A673 (cell line): ENCODE measurements around the gene CRACDL. TPM values are rescaled to one million over a fixed set of nuclear protein-coding genes. Genes with fewer than 3 reads are reported as not detected.

ENCODE experiments used
- BruUV-seq: library from RNA; stranded (reverse); fragments of 400-500 nt; replicated peaks from 2 replicates; lab custom pipeline; 2021; lab: Mats Ljungman, UMichigan
- CTCF ChIA-PET: fragments of 300-600 bp; sonication (Branson Sonifier 250); formaldehyde crosslinking; loops from one replicate; lab custom pipeline; 2022; ENCODE audit warnings: antibody characterized with exemption; lab: Charles Lee
- POLR2A ChIA-PET: fragments of 300-600 bp; sonication (Branson Sonifier 250); formaldehyde crosslinking; loops from one replicate; lab custom pipeline; 2022; ENCODE audit warnings: antibody characterized with exemption; ENCODE audit not compliant: low non-redundant PET; lab: Charles Lee
- DNase-seq: peaks from one replicate; pipeline ENCODE4 v3.0.0-alpha.2; 2015; ENCODE audit warnings: low spot score
- H3K27ac ChIP-seq: fragments of 200-600 bp; sonication (generic); 2 replicates; pipeline ENCODE4 v1.5.1; 2016; ENCODE audit warnings: mixed run types, low read depth, mild to moderate bottlenecking, mixed read lengths, antibody characterized with exemption, low read length; ENCODE audit not compliant: poor library complexity, severe bottlenecking
- H3K27me3 ChIP-seq: fragments of 200-600 bp; sonication (generic); replicated peaks from 2 replicates; pipeline ENCODE4 v1.6.1; 2017; ENCODE audit warnings: mixed run types, low read depth, mild to moderate bottlenecking, mixed read lengths, antibody characterized with exemption, low read length; ENCODE audit not compliant: insufficient read depth, poor library complexity
- H3K36me3 ChIP-seq: fragments of 200-600 bp; sonication (generic); 2 replicates; pipeline ENCODE4 v1.6.1; 2016; ENCODE audit warnings: mixed run types, mild to moderate bottlenecking, mixed read lengths, antibody characterized with exemption, low read length; ENCODE audit not compliant: insufficient read depth, poor library complexity, severe bottlenecking
- H3K4me1 ChIP-seq: fragments of 200-600 bp; sonication (generic); 2 replicates; pipeline ENCODE4 v1.6.1; 2017; ENCODE audit warnings: mixed run types, mild to moderate bottlenecking, mixed read lengths, antibody characterized with exemption, low read length; ENCODE audit not compliant: insufficient read depth, poor library complexity, severe bottlenecking
- H3K4me3 ChIP-seq: fragments of 200-600 bp; sonication (generic); 2 replicates; pipeline ENCODE4 v1.5.1; 2016; ENCODE audit warnings: low read depth, mixed run types, mild to moderate bottlenecking, mixed read lengths, low read length; ENCODE audit not compliant: poor library complexity, severe bottlenecking
- H3K9me3 ChIP-seq: fragments of 200-600 bp; sonication (generic); 2 replicates; pipeline ENCODE4 v1.6.1; 2016; ENCODE audit warnings: mixed run types, low read depth, mild to moderate bottlenecking, mixed read lengths, antibody characterized with exemption, low read length; ENCODE audit not compliant: poor library complexity, severe bottlenecking
- CTCF ChIP-seq: fragments of 300-800, 200-600 bp; sonication (generic); conservative IDR thresholded peaks from 2 replicates; pipeline ENCODE4 v1.5.1; 2017; ENCODE audit warnings: low read depth, mild to moderate bottlenecking, antibody characterized with exemption, low read length, moderate library complexity, mixed read lengths
- EZH2 ChIP-seq: fragments of 200-600 bp; sonication (generic); IDR thresholded peaks from 2 replicates; pipeline ENCODE4 v1.6.1; 2017; ENCODE audit warnings: borderline replicate concordance, low read depth, mild to moderate bottlenecking, mixed read lengths, antibody characterized with exemption, low read length; ENCODE audit not compliant: poor library complexity, severe bottlenecking
- intact Hi-C: fragments of 100-400 bp; cut with micrococcal nuclease; formaldehyde crosslinking; loops from one replicate; pipeline ENCODE4 v1.10.0; 2022; ENCODE audit not compliant: unreplicated experiment
- total RNA-seq: library from RNA; stranded (reverse); gene quantifications from 2 replicates; pipeline ENCODE4 v1.2.3, GENCODE V29; 2021

The CRACDL gene
- total RNA-seq, 1 experiment from 2014 or later: not detected

DNA sequence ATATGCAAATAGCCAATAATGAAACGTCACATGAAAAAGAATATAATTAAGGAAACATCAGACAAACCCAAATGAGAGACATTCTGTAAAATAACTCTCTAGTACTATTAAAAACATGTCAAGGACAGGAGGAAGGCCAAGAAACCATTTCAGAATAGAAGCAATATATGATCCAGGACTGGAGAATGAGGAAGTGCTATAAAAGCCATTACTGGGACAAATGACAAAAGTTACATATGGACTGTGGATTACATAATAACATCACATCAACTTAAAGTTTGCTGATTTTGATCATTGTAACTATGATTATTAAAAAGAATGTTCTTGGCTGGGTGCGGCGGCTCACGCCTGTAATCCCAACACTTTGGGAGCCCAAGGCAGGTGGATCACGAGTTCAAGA, 81.3 kb downstream of the CRACDL start:
- intact Hi-C loops: no loop called here
- Histone ChIP-seq H3K27ac (no peak overlapping the region), H3K9me3 (no peaks in the 10 kb centered on the region), H3K4me3 (no peak overlapping the region), H3K36me3 (no peaks in the 10 kb centered on the region), H3K27me3 (peaks cover 12% of the 10 kb centered on the region), H3K4me1 (no peaks in the 10 kb centered on the region)
- BruUV-seq: no TSS peak
- no peak for DNase-seq
- ChIA-PET CTCF (no interaction called here), POLR2A (no interaction called here)
- TF ChIP-seq CTCF (no peak), EZH2 (no peak)

DNA sequence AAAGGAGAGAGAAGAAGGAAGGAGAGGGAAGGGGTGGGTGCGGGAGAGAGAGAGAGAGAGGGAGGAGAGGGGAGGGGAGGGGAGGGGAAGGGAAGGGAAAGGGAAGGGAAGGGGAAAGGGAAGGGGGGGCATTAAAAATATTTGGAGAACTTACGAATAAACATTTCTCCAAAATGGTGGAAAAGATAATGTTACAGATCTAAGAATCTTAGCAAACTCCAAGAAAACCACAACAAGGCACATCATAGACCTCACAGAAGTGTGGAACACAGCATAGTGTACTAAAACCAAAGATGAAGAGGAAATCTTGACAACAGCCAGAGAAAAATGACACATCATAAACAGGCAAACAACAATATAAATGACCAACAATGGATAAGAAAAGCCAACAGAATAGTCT, 83.1 kb downstream of the CRACDL start:
- H3K27me3 ChIP-seq: peaks cover 12% of the 10 kb centered on the region
- CTCF ChIA-PET: no interaction called here
- no peak for DNase-seq
- POLR2A ChIA-PET: no interaction called here
- H3K9me3 ChIP-seq: no peaks in the 10 kb centered on the region
- no TSS peak for BruUV-seq
- H3K27ac ChIP-seq: no peak overlapping the region
- TF ChIP-seq EZH2 (no peak), CTCF (no peak)
- intact Hi-C loops: no loop called here
- H3K36me3 ChIP-seq: no peaks in the 10 kb centered on the region
- H3K4me1 ChIP-seq: no peaks in the 10 kb centered on the region
- H3K4me3 ChIP-seq: no peak overlapping the region

DNA sequence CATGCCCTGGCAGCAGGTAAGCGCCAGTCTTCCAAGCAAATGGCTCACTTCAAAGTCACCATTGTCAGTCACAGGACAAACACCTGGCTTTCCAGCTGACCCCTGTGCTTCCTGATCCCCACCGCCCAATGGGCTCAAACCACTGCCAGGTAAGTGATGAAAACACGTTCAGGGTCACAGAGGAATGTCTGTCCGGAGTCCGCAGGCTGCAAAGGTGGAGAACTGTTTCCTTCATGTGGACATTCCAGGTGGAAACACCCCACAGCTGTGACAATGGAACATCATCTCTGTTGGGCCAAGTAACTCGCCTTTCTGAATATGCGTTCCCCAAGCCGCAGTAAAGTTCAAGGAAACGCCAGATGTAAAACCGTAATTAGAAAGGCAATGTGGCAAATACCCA, 86.0 kb downstream of the CRACDL start:
- Histone ChIP-seq H3K4me1 (no peaks in the 10 kb centered on the region), H3K27me3 (peaks cover 12% of the 10 kb centered on the region), H3K4me3 (no peak overlapping the region), H3K27ac (no peak overlapping the region), H3K9me3 (no peaks in the 10 kb centered on the region), H3K36me3 (no peaks in the 10 kb centered on the region)
- ChIA-PET CTCF (no interaction called here), POLR2A (no interaction called here)
- BruUV-seq: no TSS peak
- no peak for DNase-seq
- no peak for TF ChIP-seq CTCF
- no peak for TF ChIP-seq EZH2
- intact Hi-C loops: no loop called here
